HepG2 (cell line): ENCODE measurements around the gene PAXX. TPM values are rescaled to one million over a fixed set of nuclear protein-coding genes. Genes with fewer than 3 reads are reported as not detected.
A peak's percentile ranks its signal among the peaks of the same experiment; 100 is the strongest.

ENCODE experiments used
- ATF1 ChIP-seq: IDR thresholded peaks from 2 replicates; pipeline ENCODE4 v1.6.1; 2016; ENCODE audit warnings: mild to moderate bottlenecking, control low read depth
- CAMTA2 ChIP-seq: sonication (generic); formaldehyde crosslinking; IDR thresholded peaks from 2 replicates; pipeline ENCODE4 v1.4.0; 2020; ENCODE audit warnings: mild to moderate bottlenecking, missing genetic modification reagents, borderline replicate concordance
- CREM ChIP-seq, 2 experiments: sonication (generic) in 1 of 2; formaldehyde crosslinking in 1 of 2; IDR thresholded peaks; 2 replicates each; pipeline versions ENCODE4 v1.4.0 to v1.6.1; 2016 to 2020; ENCODE audit warnings: antibody characterized with exemption in 1 of 2, mild to moderate bottlenecking in 1 of 2, missing genetic modification reagents in 1 of 2
- ELF4 ChIP-seq: sonication (generic); formaldehyde crosslinking; IDR thresholded peaks from 2 replicates; pipeline ENCODE4 v1.5.0; 2020; ENCODE audit warnings: missing genetic modification reagents, mild to moderate bottlenecking, moderate library complexity, borderline replicate concordance
- FOXO1 ChIP-seq: sonication (generic); formaldehyde crosslinking; IDR thresholded peaks from 2 replicates; pipeline ENCODE4 v1.4.0; 2020; ENCODE audit warnings: missing genetic modification reagents
- KDM2A ChIP-seq: sonication (generic); formaldehyde crosslinking; IDR thresholded peaks from 2 replicates; pipeline ENCODE4 v1.4.0; 2020; ENCODE audit warnings: low read depth, missing genetic modification reagents, borderline replicate concordance
- MAZ ChIP-seq, 2 experiments: sonication (generic) in 1 of 2; formaldehyde crosslinking in 1 of 2; IDR thresholded peaks; 2 replicates each; pipeline versions ENCODE4 v1.5.0 to v1.6.1; 2012 to 2020; ENCODE audit warnings: low read depth in 2 of 2, mild to moderate bottlenecking in 2 of 2, borderline replicate concordance in 1 of 2, improper control_type of control experiment in 1 of 2, low read length in 1 of 2, missing genetic modification reagents in 1 of 2, moderate library complexity in 1 of 2
- MED1 ChIP-seq: sonication (generic); formaldehyde crosslinking; IDR thresholded peaks from 2 replicates; pipeline ENCODE4 v1.4.0; 2020; ENCODE audit warnings: missing genetic modification reagents
- MEIS2 ChIP-seq: sonication (generic); formaldehyde crosslinking; IDR thresholded peaks from 2 replicates; pipeline ENCODE4 v1.9.0; 2021; ENCODE audit warnings: mild to moderate bottlenecking, missing genetic modification reagents
- RAD51 ChIP-seq: fragments of 450-650 bp; IDR thresholded peaks from 2 replicates; pipeline ENCODE4 v1.6.1; 2016; ENCODE audit warnings: borderline replicate concordance
- RELA ChIP-seq: sonication (generic); formaldehyde crosslinking; IDR thresholded peaks from 2 replicates; pipeline ENCODE4 v1.4.0; 2020; ENCODE audit warnings: missing genetic modification reagents
- SMAD9 ChIP-seq: sonication (generic); formaldehyde crosslinking; IDR thresholded peaks from 2 replicates; pipeline ENCODE4 v1.5.1; 2020; ENCODE audit warnings: mild to moderate bottlenecking, missing genetic modification reagents
- STAG1 ChIP-seq: sonication (generic); formaldehyde crosslinking; IDR thresholded peaks from 2 replicates; pipeline ENCODE4 v1.4.0; 2020; ENCODE audit warnings: missing genetic modification reagents
- TEAD3 ChIP-seq: optimal IDR thresholded peaks from 2 replicates; pipeline ENCODE3; 2016; ENCODE audit warnings: borderline replicate concordance
- ZFX ChIP-seq: sonication (generic); formaldehyde crosslinking; IDR thresholded peaks from 2 replicates; pipeline ENCODE4 v1.4.0; 2020; ENCODE audit warnings: mild to moderate bottlenecking, low read depth, missing genetic modification reagents, moderate library complexity
- ZNF263 ChIP-seq: sonication (generic); formaldehyde crosslinking; IDR thresholded peaks from 2 replicates; pipeline ENCODE4 v1.4.0; 2020; ENCODE audit warnings: missing genetic modification reagents
- ZNF292 ChIP-seq: sonication (generic); formaldehyde crosslinking; IDR thresholded peaks from 2 replicates; pipeline ENCODE4 v1.8.1; 2022; ENCODE audit warnings: mild to moderate bottlenecking, low read depth, missing genetic modification reagents, borderline replicate concordance
- ZNF574 ChIP-seq: sonication (generic); formaldehyde crosslinking; IDR thresholded peaks from 2 replicates; pipeline ENCODE4 v1.4.0; 2020; ENCODE audit warnings: missing genetic modification reagents
- ZNF687 ChIP-seq: sonication (generic); formaldehyde crosslinking; IDR thresholded peaks from 2 replicates; pipeline ENCODE4 v1.5.1; 2020; ENCODE audit warnings: mild to moderate bottlenecking, missing genetic modification reagents, moderate library complexity
- ZNF746 ChIP-seq: sonication (generic); formaldehyde crosslinking; IDR thresholded peaks from 2 replicates; pipeline ENCODE4 v1.8.0; 2022; ENCODE audit warnings: mild to moderate bottlenecking, missing genetic modification reagents
- ZNF776 ChIP-seq: sonication (generic); formaldehyde crosslinking; IDR thresholded peaks from 2 replicates; pipeline ENCODE4 v1.4.0; 2020; ENCODE audit warnings: mild to moderate bottlenecking, missing genetic modification reagents
- polyA plus RNA-seq, 8 experiments: library from polyadenylated mRNA; depleted of rRNA in 3 of 8; stranded (reverse) in 7 of 8; unstranded in 1 of 8; fragments of >200 nt; fragmentation: Illumina TruSeq in 4 of 8; extraction: Trizol in 4 of 8; gene quantifications; 2 replicates each; pipeline versions ENCODE4 v1.2.1 to v1.2.3, GENCODE V29; 2011 to 2016; ENCODE audit warnings: low read depth in 4 of 8, missing spikeins in 1 of 8, mixed read lengths in 1 of 8; ENCODE audit not compliant: insufficient read depth in 1 of 8
- total RNA-seq, 5 experiments: library from RNA; depleted of rRNA; stranded (reverse); fragments of >200 nt; fragmentation: Illumina TruSeq; extraction: Trizol; gene quantifications; 2 replicates each; pipeline ENCODE4 v1.2.3, GENCODE V29; 2016; ENCODE audit warnings: low read depth in 1 of 5

Gene PAXX
- total and polyA plus RNA-seq, 2 of the 13 experiments (the other 11 are each of a cell fraction or from before 2014, with no cell fraction given) = 14.0 to 31.9 TPM

- TF ChIP-seq ZNF574 (CRISPR knock-in tag) (peak; percentile 54; the same call in 1 of the 2 replicates), CAMTA2 (0 out of 2 replicates have a peak, but pooled peaks have one; percentile 58), ZNF776 (peak; percentile 58; the same call in 1 of the 2 replicates), ZFX (CRISPR knock-in tag) (peak; percentile 39; the same call in 1 of the 2 replicates), ZNF292 (0 out of 2 replicates have a peak, but pooled peaks have one; percentile 38), MED1 (CRISPR knock-in tag) (0 out of 2 replicates have a peak, but pooled peaks have one; percentile 13), MEIS2 (CRISPR knock-in tag) (0 out of 2 replicates have a peak, but pooled peaks have one; percentile 18), TEAD3 (peak; percentile 22), KDM2A (CRISPR knock-in tag) (peak; percentile 30; the same call in 1 of the 2 replicates), ZNF263 (CRISPR knock-in tag) (0 out of 2 replicates have a peak, but pooled peaks have one; percentile 16), ZNF746 (CRISPR knock-in tag) (0 out of 2 replicates have a peak, but pooled peaks have one; percentile 18), SMAD9 (no peak), STAG1 (CRISPR knock-in tag) (peak; percentile 51), RELA (CRISPR knock-in tag) (0 out of 2 replicates have a peak, but pooled peaks have one; percentile 39), MAZ (IDR thresholded peaks at IDR 0.05; ENCODE audit: borderline replicate concordance, low read depth, low read length) (no peak), MAZ (CRISPR knock-in tag; IDR thresholded peaks at IDR 0.05; ENCODE audit: low read depth) (0 out of 2 replicates have a peak, but pooled peaks have one; percentile 4), CREM (IDR thresholded peaks at IDR 0.05) (0 out of 2 replicates have a peak, but pooled peaks have one; percentile 4), CREM (CRISPR knock-in tag; IDR thresholded peaks at IDR 0.05) (no peak), FOXO1 (CRISPR knock-in tag) (0 out of 2 replicates have a peak, but pooled peaks have one; percentile 7), ELF4 (CRISPR knock-in tag) (no peak), ATF1 (CRISPR knock-in tag) (no peak), RAD51 (no peak), ZNF687 (CRISPR knock-in tag) (peak; percentile 46; the same call in 1 of the 2 replicates)
These were observed 37.1 kb downstream of the PAXX start (continued) for GRCh38 chr9:137029058-137029936.
